GM15510 (cell line): ENCODE measurements around the gene BAG3.

ENCODE experiments used
- POLR2A ChIP-seq: IDR thresholded peaks from 3 replicates; pipeline ENCODE4 v1.6.1; 2011; ENCODE audit warnings: borderline replicate concordance; ENCODE audit not compliant: insufficient read length; ENCODE audit errors: extremely low read depth

BAG3 gene

DNA sequence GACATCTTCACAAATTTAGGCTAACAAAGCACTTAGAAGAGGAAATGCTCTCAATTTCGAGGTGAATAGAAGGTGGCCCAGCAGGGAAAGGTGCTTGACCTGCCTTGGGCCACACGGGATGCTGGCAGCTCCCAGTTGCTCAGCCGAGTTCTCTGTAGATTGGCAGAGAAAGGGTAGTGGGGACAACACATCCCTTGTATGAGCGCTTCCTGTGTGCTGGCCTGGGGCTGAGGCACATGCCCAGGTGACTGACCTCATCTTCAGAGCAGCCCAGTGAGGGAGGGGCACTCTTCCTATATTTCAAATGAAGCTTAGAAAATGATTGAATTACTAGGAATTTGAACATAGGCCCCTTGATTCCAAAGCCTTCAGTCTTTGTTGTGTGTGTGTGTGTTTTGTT is 20.2 kb downstream of the BAG3 start:
- no peak for TF ChIP-seq POLR2A

DNA sequence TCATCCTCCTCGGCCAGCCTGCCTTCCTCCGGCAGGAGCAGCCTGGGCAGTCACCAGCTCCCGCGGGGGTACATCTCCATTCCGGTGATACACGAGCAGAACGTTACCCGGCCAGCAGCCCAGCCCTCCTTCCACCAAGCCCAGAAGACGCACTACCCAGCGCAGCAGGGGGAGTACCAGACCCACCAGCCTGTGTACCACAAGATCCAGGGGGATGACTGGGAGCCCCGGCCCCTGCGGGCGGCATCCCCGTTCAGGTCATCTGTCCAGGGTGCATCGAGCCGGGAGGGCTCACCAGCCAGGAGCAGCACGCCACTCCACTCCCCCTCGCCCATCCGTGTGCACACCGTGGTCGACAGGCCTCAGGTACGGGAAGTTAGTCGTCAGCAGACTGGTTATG is 21.1 kb downstream of the BAG3 start:
- TF ChIP-seq POLR2A: no peak

DNA sequence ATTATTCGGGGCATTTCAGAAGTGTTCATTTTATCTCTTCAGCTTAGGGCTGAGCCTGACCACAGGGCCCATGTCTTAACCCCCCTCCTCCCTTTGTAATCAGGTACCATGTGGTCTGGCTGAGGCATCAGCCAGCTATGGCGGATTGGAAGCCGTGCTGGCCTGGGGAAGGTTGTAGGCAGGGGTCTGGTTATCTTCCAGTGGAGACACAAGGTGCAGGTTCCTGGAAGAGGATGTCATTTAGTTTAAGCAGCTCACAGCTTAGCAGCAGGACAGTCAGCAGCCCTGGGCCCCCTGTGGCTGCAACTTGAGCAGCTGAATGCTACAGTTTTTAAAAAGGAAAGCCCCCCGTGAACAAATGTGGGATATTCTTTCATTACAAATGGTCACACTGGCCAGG is 22.1 kb downstream of the BAG3 start:
- TF ChIP-seq POLR2A: no peak

DNA sequence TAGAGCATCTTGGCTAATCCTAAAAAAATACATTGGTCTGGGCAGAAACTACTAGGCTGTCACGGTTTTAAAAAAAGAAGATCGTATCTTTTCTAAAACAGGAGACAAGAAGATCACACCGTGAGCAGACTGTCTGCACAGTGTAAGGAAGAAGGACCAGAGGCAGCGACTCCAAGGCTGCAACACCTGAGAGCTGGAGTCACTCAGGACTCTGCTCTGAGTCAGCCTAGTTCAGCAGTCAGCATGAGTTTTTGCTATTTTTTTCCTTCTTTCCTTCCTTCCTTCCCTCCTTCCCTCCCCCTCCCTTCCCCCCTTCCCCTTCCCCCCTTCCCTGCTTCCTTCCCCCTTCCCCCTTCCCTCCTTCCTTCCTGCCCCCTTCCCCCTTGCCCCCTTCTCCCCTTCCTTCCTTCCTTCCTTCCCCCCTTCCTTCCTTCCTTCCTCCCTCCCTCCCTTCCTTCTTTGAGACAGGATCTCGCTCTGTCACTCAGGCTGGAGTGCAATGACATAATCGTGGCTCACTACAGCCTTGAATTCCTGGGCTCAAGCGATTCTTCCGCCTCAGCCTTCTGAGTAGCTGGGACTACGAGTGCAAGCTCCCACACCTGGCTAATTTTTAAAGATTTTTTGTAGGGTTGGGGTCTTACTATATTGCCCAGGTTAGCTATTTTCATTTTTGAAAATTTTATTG is 24.4 kb downstream of the BAG3 start:
- TF ChIP-seq POLR2A: no peak

DNA sequence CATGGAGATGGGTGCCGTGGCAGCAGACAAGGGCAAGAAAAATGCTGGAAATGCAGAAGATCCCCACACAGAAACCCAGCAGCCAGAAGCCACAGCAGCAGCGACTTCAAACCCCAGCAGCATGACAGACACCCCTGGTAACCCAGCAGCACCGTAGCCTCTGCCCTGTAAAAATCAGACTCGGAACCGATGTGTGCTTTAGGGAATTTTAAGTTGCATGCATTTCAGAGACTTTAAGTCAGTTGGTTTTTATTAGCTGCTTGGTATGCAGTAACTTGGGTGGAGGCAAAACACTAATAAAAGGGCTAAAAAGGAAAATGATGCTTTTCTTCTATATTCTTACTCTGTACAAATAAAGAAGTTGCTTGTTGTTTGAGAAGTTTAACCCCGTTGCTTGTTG is 25.9 kb downstream of the BAG3 start:
- TF ChIP-seq POLR2A: no peak

DNA sequence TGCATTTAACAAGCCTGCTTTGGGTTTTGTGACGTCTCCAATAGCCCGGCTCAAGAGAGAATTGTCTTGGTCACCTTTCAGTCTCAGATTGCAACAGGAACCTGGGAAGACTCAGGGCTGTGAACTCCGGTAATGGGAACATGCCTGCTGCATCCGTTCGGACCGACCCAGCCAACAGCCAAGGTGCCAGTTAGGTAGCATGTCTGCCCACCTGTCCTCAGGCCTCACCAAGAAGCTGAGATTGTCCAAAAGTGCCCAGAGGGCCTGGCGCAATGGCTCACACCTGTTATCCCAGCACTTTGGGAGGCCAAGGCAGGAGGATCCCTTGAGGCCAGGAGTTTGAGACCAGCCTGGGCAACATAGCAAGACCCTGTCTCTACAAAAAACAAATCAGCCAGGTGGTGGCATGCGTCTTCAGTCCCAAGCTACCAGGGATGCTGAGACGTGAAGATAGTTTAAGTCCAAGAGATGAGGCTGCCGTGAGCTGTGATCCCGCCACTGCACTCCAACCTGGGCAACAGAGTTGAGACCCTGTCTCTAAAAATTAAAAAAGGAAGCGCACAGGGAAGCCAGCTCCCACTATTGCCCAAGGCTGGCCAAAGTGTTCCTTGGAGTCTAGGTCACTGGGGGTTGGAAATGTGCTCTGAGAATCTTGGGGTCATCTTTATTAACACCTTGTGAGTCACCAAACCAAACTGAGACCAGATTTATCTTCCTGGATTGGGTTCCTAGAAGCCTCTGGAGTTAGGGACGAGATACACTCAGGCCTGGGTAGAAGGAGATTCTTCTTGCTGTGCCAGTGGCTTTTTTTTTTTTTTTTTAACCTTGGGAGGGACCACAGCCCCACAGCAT is 26.9 kb downstream of the BAG3 start:
- TF ChIP-seq POLR2A: no peak

DNA sequence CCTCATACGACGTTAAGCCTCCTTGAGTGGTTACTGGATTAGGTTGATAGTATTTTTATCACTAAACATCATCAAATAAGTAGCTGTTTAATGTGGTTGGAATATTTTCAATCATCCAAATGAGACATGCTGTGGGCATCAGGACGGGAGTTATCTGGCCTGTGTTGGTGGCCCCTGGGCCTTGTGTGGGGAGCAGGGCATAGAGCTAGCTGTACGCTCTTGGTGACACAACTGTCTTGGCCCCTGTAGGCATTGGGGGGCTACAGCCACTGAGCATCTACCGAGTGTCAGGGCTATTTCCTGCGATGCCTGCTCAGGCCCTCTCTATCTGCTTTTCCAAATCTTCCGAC is 28.3 kb downstream of the BAG3 start:
- no peak for TF ChIP-seq POLR2A

DNA sequence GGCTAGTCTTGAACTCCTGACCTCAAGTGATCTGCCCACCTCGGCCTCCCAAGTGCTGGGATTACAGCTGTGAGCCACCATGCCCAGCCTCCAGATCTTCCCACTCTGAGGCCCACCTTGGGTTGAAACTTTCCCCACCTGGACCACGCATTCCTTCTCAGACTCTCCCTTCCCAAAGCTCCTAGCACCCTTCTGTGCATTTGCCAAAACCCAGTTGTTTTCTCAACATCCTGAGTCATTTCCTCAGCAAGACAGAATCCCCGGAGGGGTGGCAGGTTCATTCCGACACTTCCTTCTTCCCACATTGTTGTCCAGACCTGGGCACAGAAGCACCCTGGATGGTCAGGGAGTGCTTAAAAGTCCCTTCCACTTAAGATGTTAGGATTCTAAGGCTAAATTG is 28.9 kb downstream of the BAG3 start:
- TF ChIP-seq POLR2A: no peak

DNA sequence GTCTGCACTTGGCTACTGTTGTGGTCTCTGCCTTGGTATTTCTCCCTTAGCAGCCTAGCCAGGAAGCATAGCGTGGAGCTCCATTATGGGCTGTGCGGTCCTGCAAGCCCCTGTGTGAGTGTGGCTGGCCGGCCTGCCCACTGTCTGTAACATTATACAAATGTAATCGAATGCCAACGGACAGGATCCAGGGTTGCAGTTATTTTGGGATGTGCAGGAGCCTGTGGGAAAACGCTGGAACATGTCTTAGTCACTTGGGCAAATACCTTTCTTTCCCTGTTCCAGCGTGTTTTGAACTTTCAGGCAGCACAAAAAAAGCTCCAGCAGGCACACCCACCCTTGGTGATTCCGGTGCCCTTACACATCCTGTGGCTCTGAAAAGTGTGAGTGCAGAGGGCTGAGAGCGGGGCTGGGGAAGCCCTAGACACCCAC is 29.5 kb downstream of the BAG3 start:
- TF ChIP-seq POLR2A: no peak

DNA sequence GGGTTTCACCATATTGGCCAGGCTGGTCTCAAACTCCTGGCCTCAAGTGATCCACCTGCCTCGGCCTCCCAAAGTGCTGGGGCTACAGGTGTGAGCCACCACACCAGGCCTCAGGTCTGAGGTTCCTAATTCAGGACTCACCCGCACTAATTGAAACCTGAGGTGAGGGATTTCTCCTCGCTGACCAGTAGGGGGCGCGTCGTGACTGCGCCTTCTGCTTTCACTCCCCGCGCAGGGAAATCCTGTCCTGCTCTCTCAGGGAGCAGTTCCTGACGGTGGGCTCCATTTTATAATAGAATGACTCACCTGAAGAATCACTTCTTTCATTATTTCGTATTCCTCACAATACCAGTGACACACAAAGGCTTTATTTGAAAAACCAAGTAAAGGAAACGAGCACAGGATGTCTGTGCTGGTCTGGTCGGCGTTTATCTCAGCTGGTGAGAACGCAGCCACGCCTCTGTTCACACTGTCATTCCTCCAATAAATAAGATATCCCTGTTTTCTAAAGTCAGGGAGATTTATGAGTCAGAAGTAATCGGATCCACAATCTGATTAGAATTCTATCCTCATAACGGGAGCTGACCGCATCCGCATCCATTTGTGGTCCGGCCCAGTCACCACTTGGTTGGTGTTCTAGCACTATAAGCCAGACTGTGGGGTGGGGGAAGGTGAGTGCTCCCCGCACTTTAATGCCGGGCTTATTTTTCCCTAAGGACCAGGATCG is 35.4 kb downstream of the BAG3 start:
- no peak for TF ChIP-seq POLR2A

DNA sequence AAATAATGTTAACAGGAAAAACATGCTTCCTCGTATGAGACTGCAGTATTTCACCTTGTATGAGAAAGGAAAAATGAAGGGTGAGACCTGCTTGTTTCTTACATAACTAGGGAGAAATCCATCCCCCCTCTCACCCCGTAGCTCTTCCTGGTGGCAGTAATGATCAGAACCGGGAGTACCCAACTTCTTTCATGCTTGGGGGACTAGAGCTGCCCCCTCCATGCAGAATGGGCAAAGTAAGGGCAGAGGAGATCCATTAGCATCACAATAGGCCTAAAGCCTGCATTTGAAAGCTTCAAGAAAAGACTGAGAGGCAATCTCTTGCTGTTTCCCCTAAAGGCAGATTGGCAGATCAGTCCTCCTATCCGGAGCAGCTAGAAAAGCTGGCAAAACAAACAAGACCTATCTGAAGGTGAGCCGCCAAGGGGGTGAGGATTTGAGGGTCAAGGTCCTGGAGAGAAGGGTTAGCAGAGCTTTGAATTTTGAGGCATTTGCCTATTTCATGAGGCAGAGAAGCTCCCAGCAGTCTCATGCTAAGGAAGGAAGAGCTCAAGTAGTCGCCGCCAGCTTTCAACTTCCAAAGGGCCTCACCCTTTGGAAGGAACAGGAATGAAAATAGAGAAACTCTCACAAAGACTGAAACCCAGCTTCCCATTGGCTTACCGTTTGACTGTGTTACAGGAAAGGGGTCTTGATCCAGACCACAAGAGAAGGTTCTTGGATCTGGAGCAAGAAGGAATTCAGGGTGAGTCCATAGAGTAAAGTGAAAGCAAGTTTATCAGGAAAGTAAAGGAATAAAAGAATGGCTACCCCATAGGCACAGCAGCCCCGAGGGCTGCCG is 36.2 kb downstream of the BAG3 start:
- TF ChIP-seq POLR2A: no peak

DNA sequence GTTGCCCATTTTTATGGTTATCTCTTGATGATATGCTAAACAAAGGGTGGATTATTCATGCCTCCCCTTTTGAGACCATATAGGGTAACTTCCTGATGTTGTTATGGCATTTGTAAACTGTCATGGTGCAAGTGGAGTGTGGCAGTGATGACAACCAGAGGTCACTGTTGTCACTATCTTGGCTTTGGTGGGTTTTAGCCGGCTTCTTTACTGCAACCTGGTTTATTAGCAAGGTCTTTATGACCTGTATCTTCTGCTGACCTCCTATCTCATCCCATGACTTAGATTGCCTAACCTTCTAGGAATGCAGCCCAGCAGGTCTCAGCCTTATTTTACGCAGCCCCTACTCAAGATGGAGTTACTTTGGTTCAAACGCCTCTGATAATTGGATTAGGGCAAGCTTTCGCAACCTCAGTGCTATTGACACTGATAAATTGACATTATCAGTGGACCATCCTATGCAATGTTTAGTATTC is 36.9 kb downstream of the BAG3 start:
- TF ChIP-seq POLR2A: no peak

DNA sequence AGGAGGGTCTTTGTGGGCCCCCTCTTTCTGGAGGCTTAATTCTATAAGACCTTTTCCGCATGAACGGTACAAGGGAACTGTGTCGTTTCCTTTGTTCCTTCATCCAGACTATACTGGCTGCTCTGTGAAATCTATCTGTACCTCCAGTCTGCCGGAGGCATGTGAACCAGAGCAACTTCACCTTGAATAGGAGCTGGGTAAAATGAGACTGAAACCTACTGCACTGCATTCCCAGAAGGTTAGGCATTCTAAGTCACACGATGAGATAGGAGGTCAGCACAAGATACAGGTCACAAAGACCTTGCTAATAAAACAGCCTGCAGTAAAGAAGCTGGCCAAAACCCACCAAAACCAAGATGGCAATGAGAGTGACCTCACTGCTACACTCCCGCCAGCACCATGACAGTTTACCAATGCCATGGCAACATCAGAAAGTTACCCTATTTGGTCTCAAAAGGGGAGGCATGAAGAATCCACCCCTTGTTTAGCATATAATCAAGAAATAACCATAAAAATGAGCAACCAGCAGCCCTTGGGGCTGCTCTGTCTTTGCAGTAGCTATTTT is 37.9 kb downstream of the BAG3 start:
- no peak for TF ChIP-seq POLR2A

DNA sequence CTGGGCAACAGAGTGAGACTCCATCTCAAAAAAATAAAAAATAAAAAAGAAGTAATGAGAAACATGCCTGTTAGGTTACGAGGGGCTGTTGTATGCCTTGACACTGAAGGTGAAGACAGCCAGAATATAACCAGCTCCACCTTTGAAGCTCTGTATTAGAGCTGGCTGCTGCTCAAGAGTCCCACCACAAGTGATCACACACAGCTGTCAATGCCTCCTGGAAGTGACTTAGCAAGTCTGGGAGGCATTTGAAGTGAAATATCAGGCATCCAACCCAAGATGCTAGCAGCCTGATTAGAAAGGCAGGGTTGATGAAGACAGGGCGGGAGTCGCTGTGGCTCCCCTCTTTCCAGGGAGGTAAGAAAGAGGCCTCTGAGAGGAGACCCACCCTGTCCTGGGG is 40.5 kb downstream of the BAG3 start:
- no peak for TF ChIP-seq POLR2A

DNA sequence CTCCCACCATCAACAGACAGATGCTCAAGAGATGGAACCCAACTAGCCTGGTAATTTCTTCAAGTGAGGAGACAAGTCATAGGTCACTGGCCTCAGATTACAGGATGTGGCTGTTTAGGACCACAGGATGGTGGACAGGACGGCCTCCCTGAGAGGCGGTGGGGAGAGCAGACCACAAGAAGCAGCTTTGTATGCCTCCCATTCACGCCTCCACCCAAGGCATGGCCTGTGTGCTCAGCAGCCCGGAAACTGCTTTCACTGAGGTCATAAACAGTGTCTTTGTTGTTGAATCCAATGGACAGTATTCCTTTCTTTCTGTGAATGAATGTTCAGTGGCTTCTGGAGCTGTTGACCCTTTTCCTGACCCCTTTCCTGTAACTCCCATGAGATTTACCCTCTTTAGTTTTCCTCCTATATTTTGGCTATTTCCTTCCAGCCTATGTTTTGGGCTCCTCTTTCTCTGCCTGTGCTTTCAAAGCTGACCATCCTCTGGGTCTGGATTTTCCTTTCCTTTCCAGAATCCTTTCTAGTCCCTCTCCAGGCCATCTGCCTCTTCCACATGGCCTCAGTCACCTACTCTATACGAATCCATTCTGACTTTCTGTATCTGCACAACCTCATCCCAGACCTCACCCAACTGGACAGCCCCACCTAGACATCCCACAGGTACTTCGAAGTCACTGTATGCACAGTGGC is 42.2 kb downstream of the BAG3 start:
- no peak for TF ChIP-seq POLR2A

DNA sequence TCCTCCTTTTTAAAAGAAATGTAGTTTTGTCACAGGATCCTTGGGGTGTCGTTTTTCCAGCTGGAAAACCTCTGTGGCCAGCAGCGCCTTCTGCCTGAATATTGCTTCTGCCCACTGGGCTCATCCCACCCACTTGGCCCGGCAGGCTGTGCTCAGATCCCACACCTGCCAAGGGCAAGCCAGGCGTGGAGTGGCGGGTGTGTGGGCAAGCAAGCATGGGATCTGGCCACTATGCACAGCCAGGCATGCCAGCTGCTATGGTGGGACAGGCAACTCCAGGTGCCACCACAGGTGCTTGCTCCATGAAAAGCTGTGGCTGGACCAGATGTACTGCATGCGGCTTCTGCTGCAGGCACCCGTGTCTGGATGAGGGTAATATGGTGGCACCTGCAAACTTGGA is 43.4 kb downstream of the BAG3 start:
- TF ChIP-seq POLR2A: no peak
